KMS-11 (cell line): ENCODE measurements around the gene C18orf32.

ENCODE experiments used
- H2AFZ ChIP-seq: fragments of 200-600 bp; sonication (generic); 2 replicates; pipeline ENCODE4 v1.6.1; 2016; ENCODE audit warnings: antibody characterized with exemption, mixed run types, low read depth
- H3K27ac ChIP-seq: fragments of 200-600 bp; sonication (generic); 2 replicates; pipeline ENCODE4 v1.6.1; 2016; ENCODE audit warnings: mild to moderate bottlenecking, mixed run types
- H3K27me3 ChIP-seq: fragments of 200-600 bp; sonication (generic); 2 replicates; pipeline ENCODE4 v1.6.1; 2017; ENCODE audit warnings: mild to moderate bottlenecking, low read depth, mixed run types, moderate library complexity; ENCODE audit not compliant: insufficient read depth
- H3K36me3 ChIP-seq: fragments of 200-600 bp; sonication (generic); 2 replicates; pipeline ENCODE4 v1.6.1; 2017; ENCODE audit warnings: mild to moderate bottlenecking, mixed run types; ENCODE audit not compliant: insufficient read depth
- H3K4me1 ChIP-seq: fragments of 200-600 bp; sonication (generic); 2 replicates; pipeline ENCODE4 v1.6.1; 2016; ENCODE audit warnings: mild to moderate bottlenecking, low read depth, mixed run types; ENCODE audit not compliant: poor library complexity, severe bottlenecking
- H3K4me2 ChIP-seq: fragments of 200-600 bp; sonication (generic); 2 replicates; pipeline ENCODE4 v1.7.0; 2016; ENCODE audit warnings: mild to moderate bottlenecking, mixed run types
- H3K4me3 ChIP-seq: fragments of 200-600 bp; sonication (generic); IDR thresholded peaks from 2 replicates; pipeline ENCODE4 v1.6.1; 2017; ENCODE audit warnings: low read depth, low read length, mixed read lengths; ENCODE audit not compliant: insufficient read depth
- H3K79me2 ChIP-seq: fragments of 200-600 bp; sonication (generic); 2 replicates; pipeline ENCODE4 v1.6.1; 2016; ENCODE audit warnings: low read depth, mixed run types; ENCODE audit not compliant: insufficient read depth
- H3K9ac ChIP-seq: fragments of 200-600 bp; sonication (generic); 2 replicates; pipeline ENCODE4 v1.6.1; 2016; ENCODE audit warnings: mild to moderate bottlenecking, mixed run types
- H4K20me1 ChIP-seq: fragments of 200-600 bp; sonication (generic); 2 replicates; pipeline ENCODE4 v1.6.1; 2016; ENCODE audit warnings: mild to moderate bottlenecking, mixed run types; ENCODE audit not compliant: insufficient read depth
- CTCF ChIP-seq: fragments of 200-600 bp; sonication (generic); conservative IDR thresholded peaks from 2 replicates; pipeline ENCODE4 v1.6.1; 2017; ENCODE audit warnings: low read depth, mild to moderate bottlenecking, antibody characterized with exemption, low read length, moderate library complexity, mixed read lengths

Gene C18orf32

GRCh38 chr18:49444581-49444980 lies 42.5 kb downstream of the C18orf32 start:
- Histone ChIP-seq H2AFZ (no peak overlapping the region), H4K20me1 (no peaks in the 10 kb centered on the region), H3K36me3 (no peaks in the 10 kb centered on the region), H3K4me1 (peaks cover 5% of the 10 kb centered on the region), H3K4me2 (no peak overlapping the region), H3K9ac (no peak overlapping the region), H3K79me2 (0 out of 2 replicates have a peak, but pooled peaks cover 2% of the 10 kb centered on the region), H3K27me3 (no peaks in the 10 kb centered on the region), H3K27ac (no peak overlapping the region), H3K4me3 (no peak overlapping the region)
- no peak for TF ChIP-seq CTCF

GRCh38 chr18:49443837-49444236 lies 43.2 kb downstream of the C18orf32 start:
- Histone ChIP-seq H3K27me3 (no peaks in the 10 kb centered on the region), H2AFZ (no peak overlapping the region), H3K4me3 (no peak overlapping the region), H4K20me1 (no peaks in the 10 kb centered on the region), H3K79me2 (peaks cover 8% of the 10 kb centered on the region; the same call in 1 of the 2 replicates), H3K4me1 (peaks cover 5% of the 10 kb centered on the region), H3K27ac (no peak overlapping the region), H3K9ac (no peak overlapping the region), H3K36me3 (no peaks in the 10 kb centered on the region), H3K4me2 (no peak overlapping the region)
- TF ChIP-seq CTCF: no peak

- no peak overlapping the region for H3K4me2 ChIP-seq
- no peaks in the 10 kb centered on the region for H4K20me1 ChIP-seq
- TF ChIP-seq CTCF: no peak
- no peak overlapping the region for H3K9ac ChIP-seq
- no peak overlapping the region for H3K4me3 ChIP-seq
- H3K27me3 ChIP-seq: no peaks in the 10 kb centered on the region
- no peak overlapping the region for H3K27ac ChIP-seq
- no peak overlapping the region for H2AFZ ChIP-seq
- peaks cover 16% of the 10 kb centered on the region; the same call in 1 of the 2 replicates for H3K79me2 ChIP-seq
- H3K36me3 ChIP-seq: no peaks in the 10 kb centered on the region
- peaks cover 5% of the 10 kb centered on the region for H3K4me1 ChIP-seq
These were observed 45.6 kb downstream of the C18orf32 start for GRCh38 chr18:49441338-49441938.

- Histone ChIP-seq H3K36me3 (no peaks in the 10 kb centered on the region), H3K4me1 (no peaks in the 10 kb centered on the region), H3K27me3 (no peaks in the 10 kb centered on the region), H3K4me2 (no peak overlapping the region), H4K20me1 (no peaks in the 10 kb centered on the region), H3K27ac (no peak overlapping the region), H3K9ac (no peak overlapping the region), H2AFZ (no peak overlapping the region), H3K4me3 (no peak overlapping the region), H3K79me2 (peaks cover 18% of the 10 kb centered on the region; the same call in 1 of the 2 replicates)
- no peak for TF ChIP-seq CTCF
These were observed 51.9 kb downstream of the C18orf32 start for GRCh38 chr18:49435170-49435569.
